Limb (tissue), 2 donors: Measurements from ENCODE around the gene PRKAG2.
"Not testable (repeated sequence)": the region's sequence is repeated elsewhere in the genome, so short reads cannot be mapped to it uniquely, and the experiment has no call there.

Experiments
- DNase-seq, 2 donors: peaks; one replicate each; pipeline ENCODE4 v3.0.0-alpha.2; 2016; ENCODE audit errors: extremely low spot score in 2 of 2

PRKAG2 gene

DNA sequence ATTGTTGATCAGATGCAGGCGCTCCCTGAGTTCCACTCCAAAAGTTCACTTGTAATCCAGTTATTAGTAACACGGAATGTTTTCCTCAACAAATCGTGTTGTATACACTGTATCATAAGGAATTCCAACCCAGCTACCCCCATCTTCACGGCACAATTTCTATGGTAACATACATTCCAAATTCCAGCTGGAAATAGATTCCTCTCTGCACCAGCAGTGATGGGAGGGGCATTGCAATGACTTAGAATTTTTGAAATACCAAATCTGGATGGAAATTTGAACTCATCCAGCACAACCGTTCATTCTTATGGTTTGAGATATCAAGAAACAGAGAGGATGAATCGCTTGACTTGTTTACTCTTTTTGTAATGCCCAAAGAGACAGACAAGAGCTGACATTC lies 318.3 kb downstream of the PRKAG2 start:
- peak in 1 of 2 donors; percentile 42 for DNase-seq

DNA sequence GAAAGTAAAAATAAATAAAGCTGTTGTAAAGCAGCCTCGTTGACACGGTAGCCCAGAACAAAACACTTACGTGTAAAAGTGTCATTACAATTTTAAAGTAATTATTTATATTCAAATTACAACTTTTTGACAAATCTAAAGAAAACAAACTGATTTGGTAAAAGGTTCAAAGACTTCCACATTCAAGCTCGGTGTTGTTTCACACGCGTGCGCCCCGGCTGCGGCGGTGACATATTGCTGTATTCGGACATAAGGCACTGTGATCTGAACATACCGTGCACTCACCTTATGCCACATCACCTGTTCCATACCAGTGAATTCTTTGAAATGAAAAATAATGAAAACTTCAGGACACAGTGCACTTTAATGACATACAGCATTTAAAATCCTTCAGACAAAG lies 320.3 kb downstream of the PRKAG2 start:
- DNase-seq, result no peak

DNA sequence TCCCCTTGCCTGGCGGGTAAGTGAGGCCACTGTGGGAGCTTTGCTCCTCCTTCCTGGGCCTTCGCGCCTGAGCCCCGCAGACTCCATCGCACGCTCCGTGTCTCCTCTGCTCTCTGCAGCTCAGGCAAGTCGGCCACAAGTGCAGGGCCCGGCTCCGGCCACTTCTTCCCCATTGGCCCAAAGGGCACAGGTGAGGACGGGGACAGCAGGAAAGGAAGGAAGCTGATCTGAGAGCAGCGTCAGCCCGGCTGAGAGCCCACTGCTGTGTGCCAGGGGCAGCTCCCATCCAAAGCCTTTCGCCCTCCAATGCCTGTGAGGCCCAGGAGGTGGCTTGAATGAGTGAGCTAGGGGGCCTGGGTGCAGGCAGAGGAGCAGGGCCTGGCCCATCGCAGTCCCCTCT lies 323.6 kb downstream of the PRKAG2 start:
- no peak for DNase-seq

DNA sequence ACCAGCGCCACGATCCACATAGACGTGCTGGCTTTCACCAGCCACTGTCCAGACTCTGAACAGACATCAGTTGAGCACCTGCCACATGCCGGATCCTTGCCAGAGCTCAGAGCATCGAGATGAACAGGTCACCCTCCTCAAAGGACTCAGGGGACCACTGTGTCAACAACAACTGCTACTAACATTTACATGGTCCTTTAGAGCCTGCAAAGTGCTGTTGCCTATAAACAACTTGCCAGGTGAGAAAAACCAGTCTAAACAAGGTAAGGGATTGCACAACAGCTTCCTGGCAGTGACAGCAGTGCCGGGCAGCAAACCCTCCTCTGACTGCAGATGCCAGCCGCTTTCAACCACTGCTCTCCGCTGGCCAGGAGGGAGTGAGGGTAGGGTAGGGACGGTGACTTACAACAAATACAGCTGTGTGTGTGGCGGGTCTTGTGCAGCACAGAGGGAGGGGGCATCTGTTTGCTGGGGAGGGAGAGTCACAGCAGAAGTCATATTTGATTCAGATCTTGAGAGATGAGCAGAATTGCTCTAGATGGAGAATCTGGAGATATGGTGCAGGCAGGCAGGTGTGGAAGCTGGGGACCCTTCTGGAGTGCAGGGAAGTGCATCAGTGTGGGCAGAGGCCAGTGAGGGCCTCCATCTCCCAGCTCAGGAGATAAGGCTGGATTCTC lies 324.4 kb downstream of the PRKAG2 start:
- DNase-seq, result no peak

DNA sequence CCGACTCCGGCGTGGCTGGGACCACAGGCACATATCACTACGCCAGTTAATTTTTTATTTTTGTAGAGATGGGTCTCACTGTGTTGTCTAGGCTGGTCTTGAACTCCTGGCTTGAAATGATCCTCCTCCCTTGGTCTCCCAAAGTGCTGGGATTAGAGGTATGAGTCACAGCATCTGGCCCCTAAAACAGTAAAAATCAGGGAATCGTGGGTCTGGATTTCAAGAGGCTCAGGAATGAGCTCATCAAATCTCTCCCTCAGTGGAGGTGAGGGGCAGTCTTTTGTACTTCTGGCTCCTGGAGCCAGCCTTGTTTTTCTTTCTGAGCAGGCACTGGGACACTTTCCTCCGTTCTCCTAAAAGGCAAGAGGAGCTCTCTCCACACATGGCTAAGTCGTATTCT lies 325.1 kb downstream of the PRKAG2 start:
- DNase-seq, result no peak

DNA sequence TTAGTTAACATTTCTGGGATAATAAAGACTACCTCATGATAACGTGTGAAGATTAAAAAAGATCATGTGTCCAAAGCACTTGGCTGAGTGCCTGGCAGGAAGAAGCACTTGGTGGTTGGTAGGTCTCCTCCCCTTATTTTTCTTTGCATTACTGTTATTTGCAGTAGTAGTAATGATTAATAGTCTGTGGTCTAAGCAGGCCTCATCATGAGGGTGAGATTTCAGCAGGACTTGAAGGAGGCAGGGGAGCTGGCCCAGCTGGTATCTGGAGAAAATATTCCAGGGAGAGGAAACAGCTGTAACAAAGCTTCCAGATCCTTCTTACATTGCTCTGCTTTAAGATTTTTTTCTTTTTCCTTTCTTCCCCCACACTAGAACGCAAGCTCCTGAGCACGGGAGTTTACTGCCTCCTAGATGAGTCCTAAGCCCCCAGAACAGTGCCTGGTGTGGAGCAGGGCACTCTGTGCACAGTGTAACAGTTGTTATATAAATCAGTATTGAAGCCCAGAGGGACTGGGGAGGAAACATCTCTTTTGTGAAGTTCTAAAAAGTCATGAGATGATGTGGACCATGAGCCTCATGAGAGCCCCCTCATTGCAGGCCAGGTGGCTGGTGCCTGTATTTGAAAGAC lies 326.1 kb downstream of the PRKAG2 start:
- no peak for DNase-seq

DNA sequence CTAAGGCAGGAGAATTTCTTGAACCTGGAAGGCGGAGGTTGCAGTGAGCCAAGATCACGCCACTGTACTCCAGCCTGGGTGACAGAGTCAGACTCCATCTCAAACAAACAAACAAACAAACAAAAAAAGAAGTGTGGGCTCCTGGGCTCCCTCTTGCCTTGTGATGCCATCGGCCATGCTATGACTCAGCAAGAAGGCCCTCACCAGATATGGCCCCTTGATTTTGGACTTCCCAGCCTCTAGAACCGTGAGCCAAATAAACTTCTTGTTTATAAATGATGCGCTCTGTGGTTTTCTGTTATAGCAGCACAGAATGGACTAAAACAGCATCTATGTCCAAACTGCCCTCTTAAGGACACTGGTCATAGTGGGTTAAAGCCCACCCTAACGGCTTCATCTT lies 327.3 kb downstream of the PRKAG2 start:
- DNase-seq, result no peak

DNA sequence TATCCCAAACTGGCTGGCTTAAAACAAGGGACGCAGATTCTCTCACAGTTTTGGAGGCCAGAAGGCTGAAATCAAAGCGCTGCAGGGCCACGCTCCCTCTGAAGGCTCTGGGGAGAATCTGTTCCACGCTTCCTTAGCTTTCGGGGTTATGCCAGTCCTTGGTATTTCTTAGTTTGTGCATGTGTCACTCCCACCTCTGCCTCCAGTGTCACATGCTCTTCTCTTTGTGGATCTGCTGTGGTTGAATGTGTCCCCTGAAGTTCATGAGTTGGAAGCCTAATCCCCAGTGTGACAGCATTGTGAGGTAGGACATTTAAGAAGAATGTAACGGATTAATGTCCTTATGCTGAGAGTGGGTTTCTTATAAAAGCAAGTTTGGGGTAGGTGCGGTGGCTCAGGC lies 327.8 kb downstream of the PRKAG2 start:
- DNase-seq, result no peak

DNA sequence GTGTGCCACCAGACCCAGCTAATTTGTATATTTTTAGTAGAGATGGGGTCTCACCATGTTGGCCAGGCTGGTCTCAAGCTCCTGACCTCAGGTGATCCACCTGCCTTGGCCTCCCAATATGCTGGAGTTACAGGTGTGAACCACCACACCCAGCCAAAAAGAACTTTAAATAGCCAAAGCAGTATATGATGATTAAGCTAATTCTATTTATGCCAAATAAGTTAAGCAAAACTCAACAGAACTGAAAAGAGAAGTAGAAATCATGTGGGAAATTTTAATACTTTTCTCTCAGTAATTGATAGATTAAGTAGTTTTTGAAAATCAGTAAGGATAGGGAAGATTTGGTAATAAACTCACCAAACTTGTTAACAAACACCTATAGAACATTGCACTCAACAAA lies 332.7 kb downstream of the PRKAG2 start:
- no peak for DNase-seq

DNA sequence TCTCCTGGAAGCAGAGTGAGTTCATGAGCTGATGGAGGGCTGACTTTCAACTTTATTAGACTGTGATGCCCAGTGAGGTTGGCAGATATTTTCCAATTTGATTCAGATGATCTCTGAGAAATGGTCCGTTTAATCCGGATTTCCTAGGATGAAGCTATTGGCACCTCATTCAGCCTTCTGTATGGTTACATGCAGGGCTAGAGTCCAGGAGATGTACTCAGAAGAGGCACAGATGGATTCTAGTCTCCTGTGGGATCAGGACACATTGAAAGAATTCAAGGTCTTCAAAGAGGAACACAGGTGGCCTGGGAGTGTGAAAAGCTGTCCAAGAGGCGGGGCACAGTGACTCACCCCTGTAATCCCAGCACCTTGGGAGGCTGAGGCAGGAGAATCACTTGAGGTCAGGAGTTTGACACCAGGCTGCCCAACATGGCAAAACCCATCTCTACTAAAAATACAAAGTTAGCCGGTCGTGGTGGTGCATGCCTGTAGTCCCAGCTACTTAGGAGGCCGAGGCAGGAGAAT lies 334.2 kb downstream of the PRKAG2 start:
- no peak for DNase-seq

DNA sequence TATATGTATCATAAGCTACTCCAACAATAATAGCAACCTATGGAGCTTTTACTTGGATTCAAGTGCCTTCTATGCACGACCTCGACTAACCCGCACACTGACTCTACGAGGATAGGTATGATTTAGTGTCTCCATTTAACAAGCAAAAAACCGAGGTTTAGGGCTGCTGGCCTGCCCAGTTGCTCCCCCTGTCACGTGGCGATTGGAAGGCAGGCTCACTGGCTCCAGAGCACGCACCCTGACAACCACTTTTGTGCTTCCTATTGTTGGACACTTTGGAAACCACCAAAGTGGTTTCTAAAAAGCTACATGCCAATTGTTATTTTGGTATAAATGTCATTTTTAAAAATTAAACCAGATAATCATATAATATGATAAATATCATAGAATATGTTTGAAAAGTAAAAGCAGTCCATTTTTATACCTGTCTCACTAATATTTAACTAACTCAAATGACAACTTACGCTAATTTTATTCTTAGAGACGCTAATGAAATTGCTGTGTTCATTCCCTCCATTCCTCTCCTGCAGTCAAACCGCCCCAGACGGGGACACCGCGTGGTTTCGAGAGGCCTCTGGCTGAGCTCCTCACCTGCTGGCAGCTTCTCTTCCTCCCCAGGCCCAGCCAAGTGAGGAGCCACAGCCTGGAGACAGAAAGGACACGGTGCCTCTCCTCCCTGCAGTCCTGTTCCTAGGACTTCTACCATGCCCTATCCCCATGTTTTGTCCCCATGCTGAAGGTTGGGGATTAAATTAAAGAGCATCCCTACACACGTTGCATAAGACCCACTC lies 335.0 kb downstream of the PRKAG2 start:
- no peak for DNase-seq

DNA sequence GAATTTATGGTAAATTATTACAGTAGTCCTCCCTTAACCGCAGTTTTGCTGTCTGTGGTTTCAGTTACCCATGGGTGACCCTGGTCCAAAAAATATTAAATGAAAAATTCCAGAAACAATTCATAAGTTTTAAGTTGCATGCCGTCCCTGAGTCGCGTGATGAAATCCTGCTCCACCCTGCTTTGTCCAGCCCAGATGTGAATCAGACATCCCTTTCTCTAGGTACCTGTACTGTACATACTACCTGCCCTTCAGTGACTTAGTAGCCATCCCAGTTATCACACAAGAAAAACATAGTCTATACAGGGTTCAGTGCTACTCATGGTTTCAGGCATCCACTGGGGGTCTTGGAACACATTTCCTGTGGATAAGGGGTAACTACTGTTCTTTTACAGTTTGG lies 336.8 kb downstream of the PRKAG2 start:
- no peak for DNase-seq

DNA sequence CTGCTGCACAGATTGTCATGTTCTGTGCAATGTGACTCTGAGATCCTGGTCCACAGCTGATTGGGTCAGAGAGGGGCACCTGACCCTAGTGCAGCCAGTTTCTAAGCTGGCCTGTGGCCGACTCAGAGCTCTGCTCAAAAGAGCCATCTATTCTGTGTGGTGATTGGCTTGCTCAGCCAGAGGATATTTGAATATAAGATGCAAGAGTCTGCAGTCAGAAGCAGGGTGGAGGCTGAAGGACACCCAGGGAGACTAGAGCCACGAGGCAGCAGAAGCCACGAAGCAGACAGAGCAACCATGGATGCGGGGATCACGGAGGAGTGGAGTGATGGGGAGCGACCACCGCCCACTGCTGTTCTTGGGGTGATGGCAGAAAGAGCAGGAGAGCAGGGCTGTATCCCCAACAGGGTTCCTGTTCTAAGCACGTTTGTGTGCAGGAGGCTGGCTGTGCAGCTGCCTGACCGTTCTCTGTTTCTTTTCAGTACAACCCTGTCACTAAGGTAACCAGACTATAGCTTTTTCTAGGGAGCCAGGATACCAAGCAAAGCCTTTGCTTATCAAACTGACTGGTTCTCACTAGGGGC lies 337.7 kb downstream of the PRKAG2 start:
- peak in 1 of 2 donors; percentile 55 for DNase-seq

DNA sequence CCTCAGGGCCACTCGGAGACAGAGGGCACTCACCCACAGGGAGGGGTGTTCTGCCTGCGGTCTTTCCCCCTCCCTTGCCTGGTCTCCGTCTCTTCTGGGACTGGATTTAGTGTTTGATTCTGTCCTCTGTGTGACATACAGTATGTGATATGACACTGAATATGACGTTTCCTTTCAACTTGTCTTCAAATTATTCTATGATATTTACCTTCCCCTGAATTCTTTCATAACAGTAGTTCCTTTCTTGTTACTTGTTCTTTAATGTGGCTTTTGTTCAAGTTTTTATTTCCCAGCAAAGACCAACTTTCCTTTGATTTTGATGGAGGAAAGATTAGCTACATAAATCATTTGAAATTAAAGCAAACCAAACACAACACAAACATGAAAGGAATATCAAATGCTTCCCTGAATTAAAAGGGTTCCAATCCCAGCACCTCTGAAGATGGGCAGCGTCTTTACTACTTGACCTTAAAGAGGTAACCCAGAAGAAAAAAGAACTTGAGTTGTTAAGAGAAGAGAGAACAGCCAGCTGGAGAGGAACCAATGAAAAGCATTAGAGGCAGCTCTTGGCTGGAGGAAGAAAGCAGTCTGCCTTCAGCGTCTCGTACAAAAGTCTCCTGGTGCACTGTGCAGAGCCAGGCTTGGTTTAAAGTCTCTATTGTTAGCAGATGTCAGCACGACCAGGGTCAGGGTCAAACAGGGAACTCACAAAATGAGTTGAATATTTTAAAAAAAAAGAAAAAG lies 338.9 kb downstream of the PRKAG2 start:
- peak in 1 of 2 donors; percentile 65 for DNase-seq

DNA sequence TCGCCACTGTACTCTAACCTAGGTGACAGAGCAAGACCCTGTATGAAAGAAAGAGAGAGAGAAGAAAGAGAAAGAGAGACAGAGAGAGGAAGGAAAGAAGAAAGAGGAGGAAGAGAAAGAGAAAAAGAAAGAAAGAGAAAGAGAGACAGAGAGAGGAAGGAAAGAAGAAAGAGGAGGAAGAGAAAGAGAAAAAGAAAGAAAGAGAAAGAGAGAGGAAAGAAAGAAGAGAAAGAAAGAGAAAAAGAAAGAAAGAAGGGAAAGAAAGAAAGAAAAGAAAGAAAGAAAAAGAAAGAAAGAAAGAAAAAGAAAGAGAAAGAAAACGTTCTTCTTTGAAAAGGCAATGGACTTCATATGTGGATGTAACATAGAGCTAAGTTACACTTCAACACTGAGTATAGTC lies 340.7 kb downstream of the PRKAG2 start:
- not testable (repeated sequence) for DNase-seq

DNA sequence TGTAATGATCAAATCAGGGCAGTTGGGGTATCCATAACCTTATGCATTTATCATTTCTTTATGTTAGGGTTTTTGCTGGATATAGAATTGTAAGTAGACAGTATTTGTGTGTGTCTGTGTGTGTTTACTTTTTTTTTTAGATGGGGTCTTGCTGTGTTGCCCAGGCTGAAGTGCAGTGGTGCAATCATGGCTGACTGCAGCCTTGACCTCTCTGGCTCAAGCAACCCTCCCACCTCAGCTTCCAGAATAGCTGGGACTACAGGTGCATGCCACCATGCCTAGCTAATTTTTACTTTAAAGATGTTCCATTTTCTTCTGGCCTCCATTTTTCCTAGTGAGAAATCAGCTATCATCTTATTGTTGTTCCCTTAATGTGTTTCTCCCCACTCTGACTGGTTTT lies 347.1 kb downstream of the PRKAG2 start:
- DNase-seq, result no peak

DNA sequence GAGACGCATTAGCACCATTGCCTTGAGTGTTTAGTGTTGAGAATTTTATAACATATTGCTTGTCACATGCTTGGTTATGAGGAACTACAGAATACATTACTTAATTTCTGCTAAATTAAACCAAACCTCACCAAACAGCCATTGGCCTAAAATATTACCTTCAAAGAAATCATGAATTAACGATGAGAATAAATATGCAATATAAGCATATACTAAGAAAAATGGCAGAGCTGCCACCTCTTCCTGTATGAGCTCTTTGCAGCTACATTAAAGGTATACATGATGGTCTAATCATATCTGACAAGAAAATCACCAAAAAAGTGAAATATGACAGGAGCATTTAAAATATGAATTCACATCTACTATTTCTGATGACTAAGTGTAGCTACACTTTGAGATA lies 352.1 kb downstream of the PRKAG2 start:
- no peak for DNase-seq

DNA sequence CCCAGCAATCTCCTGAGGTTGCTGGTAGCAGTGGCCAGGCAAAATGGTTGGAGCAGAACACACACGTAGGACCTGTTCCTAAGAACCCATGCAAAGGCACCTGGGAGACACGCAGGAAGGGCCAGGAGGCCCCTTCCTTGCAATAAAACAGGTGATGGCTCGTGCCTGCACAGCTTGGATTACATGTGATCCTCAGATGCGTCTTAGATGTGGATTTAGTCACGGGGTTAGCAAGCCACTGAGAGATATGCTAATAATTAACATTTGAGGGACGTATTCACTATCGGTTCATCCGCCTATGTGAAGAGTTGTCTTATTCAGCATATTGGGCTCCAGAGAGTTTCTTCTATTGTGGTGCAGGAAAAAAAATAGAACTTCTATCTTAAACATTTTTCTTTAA lies 352.6 kb downstream of the PRKAG2 start:
- DNase-seq, result no peak

DNA sequence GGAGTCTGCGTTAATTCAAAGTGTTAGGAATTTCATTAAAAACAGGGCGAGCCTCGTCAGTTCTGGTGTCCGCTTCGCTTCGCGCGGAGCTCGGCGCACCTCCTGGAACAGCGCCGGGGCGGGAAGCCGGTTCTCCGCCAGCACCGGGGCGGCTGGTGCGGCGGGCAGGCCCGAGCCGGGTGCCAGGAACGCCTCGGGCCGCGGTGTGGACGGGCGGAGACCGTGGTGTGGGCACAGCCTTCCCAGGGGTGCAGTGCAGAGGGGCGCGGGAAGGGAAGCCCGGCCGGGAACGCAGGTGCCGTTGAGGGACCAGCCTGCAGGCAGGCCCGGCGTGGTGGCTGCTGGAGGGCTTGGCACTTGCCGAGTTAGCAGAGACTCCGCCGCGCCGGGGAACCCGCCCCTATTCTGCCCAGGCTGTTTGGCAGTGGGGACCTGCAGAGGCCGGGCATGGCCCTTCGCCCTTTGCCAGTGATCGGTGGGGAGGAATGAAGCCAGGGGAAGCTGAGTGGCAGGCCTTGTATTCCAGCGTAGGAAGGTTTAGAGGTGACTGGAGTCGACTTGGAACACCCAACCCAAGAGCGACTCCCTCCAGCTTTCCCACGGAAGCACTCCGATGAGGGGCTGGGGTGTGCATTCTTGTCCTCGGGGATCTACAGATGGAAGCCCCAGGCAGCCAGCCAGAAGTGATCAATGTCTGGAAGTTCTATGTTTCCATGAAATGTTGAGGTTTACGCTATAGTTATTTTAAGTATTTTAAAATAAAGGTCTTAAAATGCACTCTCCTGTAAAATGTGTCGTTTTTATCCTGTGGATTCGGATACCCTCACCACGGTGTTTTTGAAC lies 356.3 kb downstream of the PRKAG2 start:
- DNase-seq, result peak in 1 of 2 donors; percentile 73

DNA sequence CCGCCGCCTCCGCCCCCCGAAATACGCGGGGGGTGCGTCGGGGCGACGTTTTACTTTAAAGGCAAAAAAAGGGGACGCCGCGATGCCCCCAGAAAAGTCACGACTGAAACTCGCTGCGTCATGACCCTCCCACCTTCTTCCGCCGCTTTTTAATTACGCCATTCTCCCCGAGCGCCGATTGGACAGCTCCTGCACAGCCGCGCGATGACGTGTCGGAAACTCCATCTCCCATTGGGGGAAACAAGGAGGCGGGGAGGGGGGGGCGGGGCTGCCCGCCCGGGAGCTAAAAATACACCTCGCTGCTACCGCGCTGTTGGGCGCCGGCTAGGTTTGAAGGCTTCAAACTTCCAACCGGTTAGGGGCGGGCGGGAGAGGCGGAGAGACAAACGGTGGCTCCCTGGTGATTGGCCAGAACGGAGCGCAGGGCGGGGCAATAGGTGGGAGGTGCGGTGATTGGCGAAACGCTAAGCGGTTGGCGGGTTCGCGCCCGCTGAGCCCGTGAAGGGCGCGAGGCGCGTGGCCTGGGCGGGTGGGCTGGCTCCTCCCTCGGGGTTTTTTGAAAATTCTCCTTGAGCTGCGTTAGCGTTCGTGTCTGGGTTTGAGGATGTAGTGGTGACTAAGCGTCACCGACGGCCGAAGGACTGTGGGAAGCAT lies 357.0 kb downstream of the PRKAG2 start, which contains the start of gene RHEB:
RHEB (minus strand) TSS at position 131 of the 654 bp plus-strand sequence. CDS start 384 bp downstream, outside the sequence.
- DNase-seq, result peak; percentile 98 to 100
